ENCODE results near the gene ADM. TPM values are rescaled to one million over a fixed set of nuclear protein-coding genes. Genes with fewer than 3 reads are reported as not detected.

The ADM gene
- total RNA-seq, 2 experiments from 2014 or later = 1.5 to 1.8 TPM

DNA sequence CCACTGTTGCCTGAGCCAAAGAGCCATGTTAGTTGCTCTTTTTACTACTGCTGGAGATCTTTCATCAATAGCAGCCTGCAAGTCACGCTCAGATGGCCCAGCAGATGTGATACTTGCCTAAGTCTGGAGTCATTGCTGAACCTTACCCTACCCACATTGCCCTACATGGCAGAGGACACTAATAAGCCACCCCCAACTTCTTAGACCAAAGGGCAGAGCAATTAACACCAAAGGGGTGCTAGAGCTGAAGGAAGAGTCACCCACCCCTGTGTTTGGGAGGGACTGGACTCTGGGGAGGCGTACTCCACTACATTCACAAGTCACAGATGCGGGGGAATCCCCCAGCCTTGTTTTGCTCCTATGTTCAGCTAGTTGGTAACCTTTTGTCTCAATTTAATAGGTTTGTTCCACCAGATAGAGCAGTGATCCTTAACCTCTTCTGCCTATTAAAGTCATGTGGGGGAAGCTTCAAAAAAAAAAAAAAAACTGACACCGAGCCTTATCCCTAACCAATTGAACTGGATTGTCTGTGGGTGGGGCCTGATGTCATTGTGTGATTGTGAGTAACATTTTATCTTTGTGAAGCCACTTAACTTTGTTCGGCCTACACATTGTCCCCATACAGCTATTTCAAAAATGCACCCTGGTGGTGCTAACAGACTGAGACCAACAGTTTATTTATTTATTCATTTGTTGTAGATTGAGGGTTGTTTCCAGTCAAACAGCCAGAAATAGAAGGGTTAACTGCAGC, 13.1 kb downstream of the ADM start:
- TF ChIP-seq, protein P1, sequence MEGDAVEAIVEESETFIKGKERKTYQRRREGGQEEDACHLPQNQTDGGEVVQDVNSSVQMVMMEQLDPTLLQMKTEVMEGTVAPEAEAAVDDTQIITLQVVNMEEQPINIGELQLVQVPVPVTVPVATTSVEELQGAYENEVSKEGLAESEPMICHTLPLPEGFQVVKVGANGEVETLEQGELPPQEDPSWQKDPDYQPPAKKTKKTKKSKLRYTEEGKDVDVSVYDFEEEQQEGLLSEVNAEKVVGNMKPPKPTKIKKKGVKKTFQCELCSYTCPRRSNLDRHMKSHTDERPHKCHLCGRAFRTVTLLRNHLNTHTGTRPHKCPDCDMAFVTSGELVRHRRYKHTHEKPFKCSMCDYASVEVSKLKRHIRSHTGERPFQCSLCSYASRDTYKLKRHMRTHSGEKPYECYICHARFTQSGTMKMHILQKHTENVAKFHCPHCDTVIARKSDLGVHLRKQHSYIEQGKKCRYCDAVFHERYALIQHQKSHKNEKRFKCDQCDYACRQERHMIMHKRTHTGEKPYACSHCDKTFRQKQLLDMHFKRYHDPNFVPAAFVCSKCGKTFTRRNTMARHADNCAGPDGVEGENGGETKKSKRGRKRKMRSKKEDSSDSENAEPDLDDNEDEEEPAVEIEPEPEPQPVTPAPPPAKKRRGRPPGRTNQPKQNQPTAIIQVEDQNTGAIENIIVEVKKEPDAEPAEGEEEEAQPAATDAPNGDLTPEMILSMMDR (IDR thresholded peaks at IDR 0.05) = no peak
- POLR2A ChIA-PET = no interaction called here
- CTCF ChIA-PET = interaction anchor here (1.0 to 1.2 kb wide), 2 partner anchors 12 to 111 kb away, joined by 3 to 6 read pairs; no protein-coding TSS in a partner anchor

DNA sequence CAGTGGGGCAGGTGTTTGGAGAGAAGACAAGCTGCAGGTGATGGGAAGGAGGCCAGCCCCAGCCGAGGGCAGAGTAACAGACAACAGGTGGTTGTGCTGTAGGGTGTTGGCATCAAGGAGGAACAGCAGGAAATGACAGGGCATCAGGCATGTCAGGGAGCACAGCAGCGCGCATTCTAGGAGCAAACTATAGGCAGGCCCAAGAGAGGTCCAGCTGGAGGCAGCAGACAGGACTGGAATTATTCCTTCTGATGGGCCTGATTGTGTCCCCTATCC, 13.6 kb downstream of the ADM start:
- Histone ChIP-seq H3K9me3 (ENCODE audit: control insufficient read depth in 1 of 2, insufficient read depth in 1 of 2, low read length in 2 of 2) (no peaks in the 10 kb centered on the region), H3K36me3 (ENCODE audit: insufficient read depth, low read length) (no peaks in the 10 kb centered on the region), H3K27ac (ENCODE audit: low read depth in 1 of 2, low read length in 2 of 2) (no peak overlapping the region), H3K27me3 (ENCODE audit: control insufficient read depth in 1 of 2, insufficient read depth in 2 of 2, low read length in 2 of 2) (peaks cover 0 to 3% of the 10 kb centered on the region in 2 experiments), H3K4me1 (ENCODE audit: insufficient read depth, low read length) (peaks cover 3% of the 10 kb centered on the region), H3K4me3 (ENCODE audit: low read length) (no peak overlapping the region)
- no peak overlapping the region for H3K27ac Mint-ChIP-seq
- H3K36me3 Mint-ChIP-seq (ENCODE audit: low read depth) = no peaks in the 10 kb centered on the region
- H3K27me3 Mint-ChIP-seq = peaks cover 10% of the 10 kb centered on the region
- intact Hi-C loops (cut with DNase I, micrococcal nuclease) = no loop called here
- ATAC-seq (ENCODE audit: poor library complexity) (no peak), DNase-seq (no peak)
- ChIA-PET POLR2A (no interaction called here), CTCF (interaction anchor here (1.0 to 1.2 kb wide), 2 partner anchors 13 to 111 kb away, joined by 3 to 6 read pairs; no protein-coding TSS in a partner anchor)
- no peak overlapping the region for H3K4me3 Mint-ChIP-seq
- H3K4me1 Mint-ChIP-seq (ENCODE audit: low read depth) = no peaks in the 10 kb centered on the region
- no peaks in the 10 kb centered on the region for H3K9me3 Mint-ChIP-seq
- TF ChIP-seq, protein P1 (IDR thresholded peaks at IDR 0.05) = no peak

More for the DNA sequence above, 13.1 kb downstream of the ADM start:
- ATAC-seq (ENCODE audit: poor library complexity) = no peak
- no peak overlapping the region for H3K27ac ChIP-seq (ENCODE audit: low read depth in 1 of 2, low read length in 2 of 2)
- peaks cover 3% of the 10 kb centered on the region for H3K4me1 ChIP-seq (ENCODE audit: insufficient read depth, low read length)
- no peaks in the 10 kb centered on the region for H3K9me3 Mint-ChIP-seq
- no peak overlapping the region for H3K4me3 Mint-ChIP-seq
- no peak overlapping the region for H3K4me3 ChIP-seq (ENCODE audit: low read length)
- H3K9me3 ChIP-seq (ENCODE audit: control insufficient read depth in 1 of 2, insufficient read depth in 1 of 2, low read length in 2 of 2) = no peaks in the 10 kb centered on the region
- H3K36me3 ChIP-seq (ENCODE audit: insufficient read depth, low read length) = no peaks in the 10 kb centered on the region
- H3K27ac Mint-ChIP-seq = no peak overlapping the region
- H3K27me3 ChIP-seq (ENCODE audit: control insufficient read depth in 1 of 2, insufficient read depth in 2 of 2, low read length in 2 of 2) = peaks cover 0 to 3% of the 10 kb centered on the region in 2 experiments
- DNase-seq = no peak
- no peaks in the 10 kb centered on the region for H3K36me3 Mint-ChIP-seq (ENCODE audit: low read depth)
- H3K27me3 Mint-ChIP-seq = peaks cover 10% of the 10 kb centered on the region
- intact Hi-C loops (cut with DNase I, micrococcal nuclease) = no loop called here
- no peaks in the 10 kb centered on the region for H3K4me1 Mint-ChIP-seq (ENCODE audit: low read depth)

DNA sequence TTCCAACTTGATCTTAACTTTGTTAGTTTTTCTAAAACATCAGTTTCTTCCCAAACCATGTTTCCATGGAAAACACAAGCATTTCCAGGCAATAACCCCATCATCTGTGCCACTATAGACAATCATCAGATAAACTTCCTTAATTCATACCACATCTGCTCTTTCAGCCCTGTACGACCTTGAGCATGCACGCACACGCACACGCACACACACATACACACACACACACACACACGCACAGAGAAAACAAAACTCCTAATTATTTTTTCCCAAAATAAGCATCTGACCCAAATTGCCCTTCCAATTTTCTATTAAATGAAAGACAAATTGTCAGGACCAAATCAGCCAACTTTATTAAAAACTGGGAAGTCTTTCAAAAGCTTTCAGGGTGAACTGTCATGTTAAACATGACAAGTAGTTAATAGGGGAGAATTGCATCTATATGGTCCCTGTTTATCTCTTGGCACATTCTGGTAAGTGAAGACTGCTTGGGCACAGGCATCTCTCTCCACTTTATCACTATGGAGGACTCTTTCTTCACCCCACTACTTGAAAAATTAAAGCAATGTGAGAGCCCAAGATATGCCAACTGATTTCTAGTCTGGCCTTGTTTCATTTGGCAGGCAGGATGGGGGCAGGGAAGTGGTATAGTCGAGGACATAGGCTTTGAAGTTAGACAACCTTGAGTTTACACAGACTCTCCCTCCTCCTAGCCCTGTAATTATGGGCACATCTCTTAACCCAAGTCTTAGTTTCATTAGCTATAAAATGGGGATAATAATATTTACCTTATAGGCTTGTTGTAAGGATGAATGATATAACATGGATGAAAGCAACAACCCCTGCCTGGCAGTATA, 15.1 kb downstream of the ADM start:
- H3K27ac ChIP-seq (ENCODE audit: low read depth in 1 of 2, low read length in 2 of 2) = no peak overlapping the region
- Mint-ChIP-seq H3K9me3 (no peaks in the 10 kb centered on the region), H3K27me3 (peaks cover 10% of the 10 kb centered on the region), H3K36me3 (ENCODE audit: low read depth) (no peaks in the 10 kb centered on the region), H3K4me3 (no peak overlapping the region), H3K4me1 (ENCODE audit: low read depth) (no peaks in the 10 kb centered on the region), H3K27ac (no peak overlapping the region)
- ATAC-seq (ENCODE audit: poor library complexity) = no peak
- intact Hi-C loops (cut with DNase I, micrococcal nuclease) = loop anchor here (5.0 to 10.0 kb wide), 2 partner anchors 113 to 345 kb away; no protein-coding TSS in a partner anchor
- CTCF ChIA-PET = no interaction called here
- peaks cover 3% of the 10 kb centered on the region for H3K4me1 ChIP-seq (ENCODE audit: insufficient read depth, low read length)
- peaks cover 0 to 3% of the 10 kb centered on the region in 2 experiments for H3K27me3 ChIP-seq (ENCODE audit: control insufficient read depth in 1 of 2, insufficient read depth in 2 of 2, low read length in 2 of 2)
- H3K9me3 ChIP-seq (ENCODE audit: control insufficient read depth in 1 of 2, insufficient read depth in 1 of 2, low read length in 2 of 2) = no peaks in the 10 kb centered on the region
- TF ChIP-seq, protein P1 (IDR thresholded peaks at IDR 0.05) = no peak
- POLR2A ChIA-PET = no interaction called here
- no peak overlapping the region for H3K4me3 ChIP-seq (ENCODE audit: low read length)
- H3K36me3 ChIP-seq (ENCODE audit: insufficient read depth, low read length) = no peaks in the 10 kb centered on the region
- DNase-seq = no peak
